GM10266 (cell line): Measurements from ENCODE around the gene HSBP1.

ENCODE experiments used
- DNase-seq: peaks from one replicate; pipeline ENCODE4 v3.0.0; 2012; ENCODE audit errors: extremely low spot score
- TF ChIP-seq, protein P1 (sequence below): IDR thresholded peaks from 2 replicates; pipeline ENCODE4 v1.5.1; 2012; ENCODE audit warnings: mild to moderate bottlenecking, low read depth; ENCODE audit not compliant: control insufficient read depth, insufficient read depth; ENCODE audit errors: missing control alignments

HSBP1 gene

DNA sequence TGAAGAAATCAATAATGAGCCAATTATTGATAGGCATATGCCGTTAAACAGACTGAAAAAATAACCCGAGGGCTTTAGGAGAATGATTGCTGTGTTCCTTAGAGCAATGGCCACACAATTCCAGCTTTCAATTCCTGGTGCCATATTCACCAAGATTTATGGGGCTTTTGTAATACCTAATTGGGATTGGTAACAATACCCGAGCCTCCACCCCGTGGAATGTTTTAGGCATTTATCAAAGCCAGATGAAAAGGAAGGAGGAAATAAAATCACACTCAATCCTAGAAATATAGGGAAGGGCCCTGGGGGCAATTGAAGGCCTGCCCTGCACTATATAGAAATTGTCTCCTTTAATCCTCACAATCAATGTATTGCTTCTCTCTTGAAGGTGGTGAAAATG lies 49.0 kb downstream of the HSBP1 start:
- no peak for DNase-seq
- TF ChIP-seq, protein P1, sequence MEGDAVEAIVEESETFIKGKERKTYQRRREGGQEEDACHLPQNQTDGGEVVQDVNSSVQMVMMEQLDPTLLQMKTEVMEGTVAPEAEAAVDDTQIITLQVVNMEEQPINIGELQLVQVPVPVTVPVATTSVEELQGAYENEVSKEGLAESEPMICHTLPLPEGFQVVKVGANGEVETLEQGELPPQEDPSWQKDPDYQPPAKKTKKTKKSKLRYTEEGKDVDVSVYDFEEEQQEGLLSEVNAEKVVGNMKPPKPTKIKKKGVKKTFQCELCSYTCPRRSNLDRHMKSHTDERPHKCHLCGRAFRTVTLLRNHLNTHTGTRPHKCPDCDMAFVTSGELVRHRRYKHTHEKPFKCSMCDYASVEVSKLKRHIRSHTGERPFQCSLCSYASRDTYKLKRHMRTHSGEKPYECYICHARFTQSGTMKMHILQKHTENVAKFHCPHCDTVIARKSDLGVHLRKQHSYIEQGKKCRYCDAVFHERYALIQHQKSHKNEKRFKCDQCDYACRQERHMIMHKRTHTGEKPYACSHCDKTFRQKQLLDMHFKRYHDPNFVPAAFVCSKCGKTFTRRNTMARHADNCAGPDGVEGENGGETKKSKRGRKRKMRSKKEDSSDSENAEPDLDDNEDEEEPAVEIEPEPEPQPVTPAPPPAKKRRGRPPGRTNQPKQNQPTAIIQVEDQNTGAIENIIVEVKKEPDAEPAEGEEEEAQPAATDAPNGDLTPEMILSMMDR, result no peak

DNA sequence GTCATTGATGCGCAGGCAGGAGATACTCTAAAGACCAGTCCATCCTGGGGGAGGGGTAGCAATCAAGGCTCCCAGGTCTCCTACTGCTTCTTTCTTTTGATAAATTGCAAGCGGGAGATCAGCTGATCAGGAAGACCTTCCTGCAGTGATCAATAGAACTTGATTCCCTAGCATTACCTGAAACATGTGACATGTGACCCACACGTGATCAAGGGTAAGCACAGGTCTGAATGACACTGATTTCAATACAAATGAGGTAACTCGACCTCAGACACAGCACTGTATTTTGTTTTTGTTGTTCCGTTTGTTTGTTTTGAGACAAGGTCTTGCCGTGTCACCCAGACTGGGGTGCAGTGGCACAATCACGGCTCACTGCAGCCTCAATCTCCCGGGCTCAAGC lies 51.5 kb downstream of the HSBP1 start:
- DNase-seq, result no peak

DNA sequence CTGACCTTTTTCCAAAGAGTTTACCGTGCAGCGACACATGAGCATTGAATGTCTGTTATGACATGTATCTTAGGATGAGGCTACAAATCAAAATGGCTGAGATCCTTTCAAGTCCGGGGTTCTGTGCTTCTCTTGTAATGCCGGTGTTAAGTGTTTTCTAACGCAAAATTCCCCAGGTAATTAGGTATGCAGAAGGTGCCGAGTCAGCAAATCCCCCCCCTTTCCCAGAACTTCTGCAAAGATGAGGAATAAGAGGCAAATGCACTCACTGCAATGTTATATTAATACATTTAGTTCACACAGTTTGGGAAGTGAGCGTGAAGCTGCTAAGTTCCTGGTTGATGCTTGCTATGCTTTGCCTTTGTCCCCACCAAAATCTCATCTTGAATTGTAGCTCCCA lies 54.9 kb downstream of the HSBP1 start:
- DNase-seq, result no peak
- TF ChIP-seq, protein P1, result no peak

More for the DNA sequence above, 51.5 kb downstream of the HSBP1 start:
- TF ChIP-seq, protein P1, result no peak

DNA sequence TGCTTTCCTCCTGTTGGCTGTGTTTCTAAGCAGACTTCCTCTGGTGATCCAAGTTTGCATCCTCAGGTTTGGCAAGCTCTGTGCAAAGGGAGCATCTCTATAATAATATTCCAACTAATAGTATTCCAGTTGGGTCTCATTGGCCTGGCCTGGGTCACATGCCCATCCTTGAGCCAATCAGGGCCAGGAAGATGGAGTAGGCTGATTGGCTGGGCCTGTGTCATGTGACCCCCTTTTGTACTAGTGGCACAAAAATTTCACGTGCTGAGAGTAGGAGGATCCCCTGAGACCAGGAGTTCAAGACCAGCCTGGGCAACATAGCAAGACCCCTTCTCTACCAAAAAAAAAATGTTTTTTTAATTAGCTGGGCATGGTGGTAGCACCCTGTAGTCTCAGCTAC lies 55.9 kb downstream of the HSBP1 start:
- no peak for DNase-seq
- TF ChIP-seq, protein P1, result no peak
